HepG2 (cell line): ENCODE data around the gene COA7. TPM values are rescaled to one million over a fixed set of nuclear protein-coding genes. Genes with fewer than 3 reads are reported as not detected.

Experiments used
- ATF3 ChIP-seq: sonication (generic); formaldehyde crosslinking; IDR thresholded peaks from 2 replicates; pipeline ENCODE4 v1.4.0; 2020; ENCODE audit warnings: missing genetic modification reagents
- ATF4 ChIP-seq, 2 experiments: fragments of 450-650 bp in 1 of 2; sonication (generic) in 1 of 2; formaldehyde crosslinking; IDR thresholded peaks; 2 replicates each; pipeline versions ENCODE4 v1.5.0 to v1.8.0; 2020 to 2022; ENCODE audit warnings: mild to moderate bottlenecking in 1 of 2, missing genetic modification reagents in 1 of 2
- CREM ChIP-seq, 2 experiments: sonication (generic) in 1 of 2; formaldehyde crosslinking in 1 of 2; IDR thresholded peaks; 2 replicates each; pipeline versions ENCODE4 v1.4.0 to v1.6.1; 2016 to 2020; ENCODE audit warnings: antibody characterized with exemption in 1 of 2, mild to moderate bottlenecking in 1 of 2, missing genetic modification reagents in 1 of 2
- DBP ChIP-seq: sonication (generic); formaldehyde crosslinking; IDR thresholded peaks from 2 replicates; pipeline ENCODE4 v1.4.0; 2020; ENCODE audit warnings: missing genetic modification reagents; ENCODE audit errors: not compliant biosample characterization
- DMTF1 ChIP-seq: sonication (generic); formaldehyde crosslinking; IDR thresholded peaks from 2 replicates; pipeline ENCODE4 v1.4.0; 2020; ENCODE audit warnings: mild to moderate bottlenecking, missing genetic modification reagents
- FIP1L1 ChIP-seq: fragments of 200-400 bp; formaldehyde crosslinking; IDR thresholded peaks from 2 replicates; pipeline ENCODE4 v1.6.1; 2018; ENCODE audit warnings: low read depth, mild to moderate bottlenecking, low read length, moderate library complexity, borderline replicate concordance; ENCODE audit not compliant: insufficient read depth
- GFI1 ChIP-seq: sonication (generic); formaldehyde crosslinking; IDR thresholded peaks from 2 replicates; pipeline ENCODE4 v1.5.0; 2020; ENCODE audit warnings: missing genetic modification reagents, mild to moderate bottlenecking, borderline replicate concordance
- HMG20A ChIP-seq: IDR thresholded peaks from 2 replicates; pipeline ENCODE4 v1.6.1; 2016; ENCODE audit warnings: borderline replicate concordance
- HMG20B ChIP-seq: conservative IDR thresholded peaks from 2 replicates; pipeline ENCODE4 v1.6.1; 2016; ENCODE audit warnings: missing genetic modification reagents, missing compliant biosample characterization
- HNF4G ChIP-seq, 2 experiments: sonication (generic) in 1 of 2; formaldehyde crosslinking in 1 of 2; IDR thresholded peaks; 2 replicates each; pipeline versions ENCODE4 v1.4.0 to v1.6.1; 2011 to 2020; ENCODE audit warnings: borderline replicate concordance in 2 of 2, low read depth in 2 of 2, mild to moderate bottlenecking in 2 of 2, low read length in 1 of 2, missing genetic modification reagents in 1 of 2, moderate library complexity in 1 of 2
- HOXA5 ChIP-seq: sonication (generic); formaldehyde crosslinking; IDR thresholded peaks from 2 replicates; pipeline ENCODE4 v1.4.0; 2020; ENCODE audit warnings: missing genetic modification reagents
- KMT2B ChIP-seq: IDR thresholded peaks from 2 replicates; pipeline ENCODE4 v1.6.1; 2016; ENCODE audit warnings: missing genetic modification reagents, missing compliant biosample characterization
- MIER2 ChIP-seq: IDR thresholded peaks from 2 replicates; pipeline ENCODE4 v1.6.1; 2016; ENCODE audit warnings: missing biosample characterization, missing genetic modification reagents
- MTERF4 ChIP-seq: sonication (generic); formaldehyde crosslinking; IDR thresholded peaks from 2 replicates; pipeline ENCODE4 v1.8.0; 2023; ENCODE audit warnings: mild to moderate bottlenecking, missing genetic modification reagents
- NR2F6 ChIP-seq, 2 experiments: IDR thresholded peaks; 2 replicates each; pipeline ENCODE4 v1.6.1; 2016; ENCODE audit warnings: antibody characterized with exemption in 1 of 2, mild to moderate bottlenecking in 1 of 2
- PPARG ChIP-seq: conservative IDR thresholded peaks from 2 replicates; pipeline ENCODE4 v1.6.1; 2016; ENCODE audit warnings: missing biosample characterization, missing genetic modification reagents
- TAF1 ChIP-seq: sonication (generic); formaldehyde crosslinking; IDR thresholded peaks from 2 replicates; pipeline ENCODE4 v1.4.0; 2020; ENCODE audit warnings: missing genetic modification reagents
- TBX3 ChIP-seq: fragments of 450-650 bp; IDR thresholded peaks from 2 replicates; pipeline ENCODE4 v1.6.1; 2017; ENCODE audit warnings: antibody characterized with exemption, mild to moderate bottlenecking, inconsistent platforms, borderline replicate concordance
- THAP11 ChIP-seq: IDR thresholded peaks from 2 replicates; pipeline ENCODE4 v1.6.1; 2016; ENCODE audit warnings: missing biosample characterization, missing genetic modification reagents
- XRCC5 ChIP-seq: fragments of 200-400 bp; formaldehyde crosslinking; optimal IDR thresholded peaks from 2 replicates; pipeline ENCODE3; 2017; ENCODE audit warnings: mild to moderate bottlenecking, low read length
- ZMYM2 ChIP-seq: sonication (generic); formaldehyde crosslinking; IDR thresholded peaks from 2 replicates; pipeline ENCODE4 v1.8.0; 2022; ENCODE audit warnings: mild to moderate bottlenecking, missing genetic modification reagents
- ZMYM4 ChIP-seq: sonication (generic); formaldehyde crosslinking; IDR thresholded peaks from 2 replicates; pipeline ENCODE4 v1.8.1; 2023; ENCODE audit warnings: mild to moderate bottlenecking, missing genetic modification reagents
- ZNF383 ChIP-seq: sonication (generic); formaldehyde crosslinking; IDR thresholded peaks from 2 replicates; pipeline ENCODE4 v1.4.0; 2020; ENCODE audit warnings: missing genetic modification reagents, mild to moderate bottlenecking, borderline replicate concordance
- polyA plus RNA-seq, 8 experiments: library from polyadenylated mRNA; depleted of rRNA in 3 of 8; stranded (reverse) in 7 of 8; unstranded in 1 of 8; fragments of >200 nt; fragmentation: Illumina TruSeq in 4 of 8; extraction: Trizol in 4 of 8; gene quantifications; 2 replicates each; pipeline versions ENCODE4 v1.2.1 to v1.2.3, GENCODE V29; 2011 to 2016; ENCODE audit warnings: low read depth in 4 of 8, missing spikeins in 1 of 8, mixed read lengths in 1 of 8; ENCODE audit not compliant: insufficient read depth in 1 of 8
- total RNA-seq, 5 experiments: library from RNA; depleted of rRNA; stranded (reverse); fragments of >200 nt; fragmentation: Illumina TruSeq; extraction: Trizol; gene quantifications; 2 replicates each; pipeline ENCODE4 v1.2.3, GENCODE V29; 2016; ENCODE audit warnings: low read depth in 1 of 5

COA7 gene
- total and polyA plus RNA-seq, 2 of the 13 experiments (the other 11 are each of a cell fraction or from before 2014, with no cell fraction given): 12.3 to 30.4 TPM

- TF ChIP-seq ATF3: peak; percentile 24; the same call in 1 of the 2 replicates
- peak; percentile 88 for TF ChIP-seq HOXA5 (CRISPR knock-in tag)
- TF ChIP-seq ZMYM2 (CRISPR knock-in tag): peak; percentile 82
- TF ChIP-seq THAP11 (CRISPR knock-in tag): peak; percentile 72
- no peak for TF ChIP-seq DMTF1 (CRISPR knock-in tag)
- peak; percentile 96 for TF ChIP-seq ZMYM4
- peak; percentile 63; the same call in 1 of the 2 replicates for TF ChIP-seq TBX3
- peak; percentile 52; the same call in 1 of the 2 replicates for TF ChIP-seq HMG20B (CRISPR knock-in tag)
- peak; percentile 82 for TF ChIP-seq DBP
- peak; percentile 72 for TF ChIP-seq CREM (IDR thresholded peaks at IDR 0.05)
- no peak for TF ChIP-seq CREM (CRISPR knock-in tag; IDR thresholded peaks at IDR 0.05)
- TF ChIP-seq HNF4G (IDR thresholded peaks at IDR 0.05; ENCODE audit: borderline replicate concordance, low read depth, low read length): peak; percentile 19; the same call in 1 of the 2 replicates
- TF ChIP-seq HNF4G (CRISPR knock-in tag; IDR thresholded peaks at IDR 0.05; ENCODE audit: borderline replicate concordance, low read depth): peak; percentile 49
- TF ChIP-seq ZNF383 (CRISPR knock-in tag): 0 out of 2 replicates have a peak, but pooled peaks have one; percentile 43
- no peak for TF ChIP-seq FIP1L1
- no peak for TF ChIP-seq PPARG (CRISPR knock-in tag)
- TF ChIP-seq KMT2B (CRISPR knock-in tag): peak; percentile 81
- peak; percentile 89 for TF ChIP-seq GFI1 (CRISPR knock-in tag)
- peak; percentile 17 for TF ChIP-seq XRCC5
- TF ChIP-seq MTERF4 (CRISPR knock-in tag): peak; percentile 79; the same call in 1 of the 2 replicates
- TF ChIP-seq MIER2 (CRISPR knock-in tag): no peak
- peak; percentile 61; the same call in 1 of the 2 replicates for TF ChIP-seq TAF1 (CRISPR knock-in tag)
- peak in 1 of 2 experiments; percentile 90; a peak in 2 of 4 replicates for TF ChIP-seq ATF4 (CRISPR knock-in tag; IDR thresholded peaks at IDR 0.05)
- TF ChIP-seq NR2F6 (IDR thresholded peaks at IDR 0.05): no peak
- TF ChIP-seq NR2F6 (CRISPR knock-in tag; IDR thresholded peaks at IDR 0.05): peak; percentile 43; the same call in 1 of the 2 replicates
- 0 out of 2 replicates have a peak, but pooled peaks have one; percentile 13 for TF ChIP-seq HMG20A
Measured at GRCh38 chr1:52702886-52703787, 5.0 kb upstream of the COA7 start (continued).
